Measurements from ENCODE around the gene CWC27. TPM values are rescaled to one million over a fixed set of nuclear protein-coding genes. Genes with fewer than 3 reads are reported as not detected.

CWC27 gene
- total and polyA plus RNA-seq, 9 of the 15 experiments (the other 6 are each of a cell fraction or from before 2014, with no cell fraction given), result 19.7 to 49.3 (median 38.3) TPM

- intact Hi-C loops (cut with micrococcal nuclease) (no loop called here), in situ Hi-C loops (cut with MboI) (no loop called here)
- no peak for FAIRE-seq
- ChIA-PET POLR2A (interaction anchor here (1.1 kb wide), 1 partner anchor 9 kb away, joined by 3 read pairs; no protein-coding TSS in a partner anchor), CTCF (ENCODE audit: low intra/inter-chr PET ratio) (no interaction called here)
- H3K36me3 ChIP-seq (ENCODE audit: control insufficient read depth, insufficient read depth, low read length), result no peaks in the 10 kb centered on the region; the same call in 2 of the 3 replicates
- no peak overlapping the region for H3K27ac ChIP-seq (ENCODE audit: extremely low read depth, low read depth, low read length)
- H4K20me1 ChIP-seq (replicated peaks; ENCODE audit: control insufficient read depth, insufficient read depth, low read length), result no peaks in the 10 kb centered on the region
- TF ChIP-seq EP400 (IDR thresholded peaks at IDR 0.05), result no peak
- no peak for TF ChIP-seq CBFA2T3 (IDR thresholded peaks at IDR 0.05)
- TF ChIP-seq ZNF507 (tag; conservative IDR thresholded peaks at IDR 0.05), result no peak
- no peak for TF ChIP-seq COPS2 (conservative IDR thresholded peaks at IDR 0.05)
- TF ChIP-seq KAT2B (IDR thresholded peaks at IDR 0.05; ENCODE audit: low read depth, low read length), result no peak
- TF ChIP-seq THRA (IDR thresholded peaks at IDR 0.05), result no peak
- TF ChIP-seq, protein P1, sequence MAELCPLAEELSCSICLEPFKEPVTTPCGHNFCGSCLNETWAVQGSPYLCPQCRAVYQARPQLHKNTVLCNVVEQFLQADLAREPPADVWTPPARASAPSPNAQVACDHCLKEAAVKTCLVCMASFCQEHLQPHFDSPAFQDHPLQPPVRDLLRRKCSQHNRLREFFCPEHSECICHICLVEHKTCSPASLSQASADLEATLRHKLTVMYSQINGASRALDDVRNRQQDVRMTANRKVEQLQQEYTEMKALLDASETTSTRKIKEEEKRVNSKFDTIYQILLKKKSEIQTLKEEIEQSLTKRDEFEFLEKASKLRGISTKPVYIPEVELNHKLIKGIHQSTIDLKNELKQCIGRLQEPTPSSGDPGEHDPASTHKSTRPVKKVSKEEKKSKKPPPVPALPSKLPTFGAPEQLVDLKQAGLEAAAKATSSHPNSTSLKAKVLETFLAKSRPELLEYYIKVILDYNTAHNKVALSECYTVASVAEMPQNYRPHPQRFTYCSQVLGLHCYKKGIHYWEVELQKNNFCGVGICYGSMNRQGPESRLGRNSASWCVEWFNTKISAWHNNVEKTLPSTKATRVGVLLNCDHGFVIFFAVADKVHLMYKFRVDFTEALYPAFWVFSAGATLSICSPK (IDR thresholded peaks at IDR 0.05; ENCODE audit: borderline replicate concordance), result no peak
- TF ChIP-seq HMGXB4 (CRISPR knock-in tag; IDR thresholded peaks at IDR 0.05), result no peak
- no peak for TF ChIP-seq IFI16 (CRISPR knock-in tag; IDR thresholded peaks at IDR 0.05)
- H2AFZ ChIP-seq (ENCODE audit: low read depth, low read length), result no peak overlapping the region
- DNase-seq (ENCODE audit: extremely low read depth in 1 of 4, low spot score in 3 of 4), result no peak
- H3K27me3 ChIP-seq (ENCODE audit: control insufficient read depth in 2 of 2, insufficient read depth in 2 of 2, low read length in 2 of 2), result no peaks in the 10 kb centered on the region
- H3K79me2 ChIP-seq (ENCODE audit: control insufficient read depth, insufficient read depth, low read length), result no peaks in the 10 kb centered on the region
- H3K4me3 ChIP-seq, result no peak overlapping the region
- 75% methylated on average over 1 of the region's 1 CpG for WGBS (ENCODE audit: insufficient coverage, low coverage, missing lambda C conversion rate)
- no peaks in the 10 kb centered on the region for H3K9me1 ChIP-seq (ENCODE audit: control insufficient read depth, insufficient read depth, low read length)
- H3K9me3 ChIP-seq (replicated peaks; ENCODE audit: control insufficient read depth, insufficient read depth, low read depth, low read length), result no peaks in the 10 kb centered on the region
- no peak overlapping the region for H3K9ac ChIP-seq (ENCODE audit: insufficient read depth in 1 of 2, low read depth in 2 of 2, low read length in 2 of 2)
- BruUV-seq (replicated peaks), result no TSS peak
- H3K4me2 ChIP-seq (ENCODE audit: insufficient read depth, low read length), result no peak overlapping the region
- no peaks in the 10 kb centered on the region for H3K4me1 ChIP-seq (replicated peaks in 1 of 2; ENCODE audit: control insufficient read depth in 2 of 2, insufficient read depth in 2 of 2, low read length in 2 of 2)
- ATAC-seq, result 0 out of 3 replicates have a peak, but pooled peaks have one; percentile 34
Measured at GRCh38 chr5:64834611-64835010, 65.9 kb downstream of the CWC27 start.

All from K562 (cell line).